Measurements from ENCODE around the gene GPR157.

- TF ChIP-seq CTCF (IDR thresholded peaks at IDR 0.05) (no peak), POLR2A (IDR thresholded peaks at IDR 0.05) (no peak)
These were observed 759 bp downstream of the GPR157 start for GRCh38 chr1:9128166-9128519.

All from uterus (tissue), 2 donors.